HUES64 (cell line): Measurements from ENCODE around the gene GRK6.
A peak's percentile ranks its signal among the peaks of the same experiment; 100 is the strongest.

ENCODE experiments used
- H3K27ac ChIP-seq: 2 replicates; pipeline ENCODE4 v1.7.0; 2013; ENCODE audit warnings: low read depth, low read length, inconsistent platforms
- H3K27me3 ChIP-seq: 2 replicates; pipeline ENCODE4 v1.6.1; 2013; ENCODE audit warnings: mild to moderate bottlenecking, low read length; ENCODE audit not compliant: insufficient read depth
- H3K36me3 ChIP-seq: 2 replicates; pipeline ENCODE4 v1.6.1; 2013; ENCODE audit warnings: mild to moderate bottlenecking, low read length; ENCODE audit not compliant: insufficient read depth
- H3K4me1 ChIP-seq: 2 replicates; pipeline ENCODE4 v1.6.1; 2013; ENCODE audit warnings: mild to moderate bottlenecking, low read length, moderate library complexity; ENCODE audit not compliant: insufficient read depth
- H3K4me3 ChIP-seq: 2 replicates; pipeline ENCODE4 v1.5.1; 2013; ENCODE audit warnings: mild to moderate bottlenecking, low read length, moderate library complexity
- H3K9ac ChIP-seq: 2 replicates; pipeline ENCODE4 v1.6.1; 2013; ENCODE audit warnings: mild to moderate bottlenecking, low read depth, low read length
- H3K9me3 ChIP-seq: 2 replicates; pipeline ENCODE4 v1.6.1; 2013; ENCODE audit warnings: low read depth, low read length; ENCODE audit not compliant: insufficient read depth
- WGBS: fragments of 150-250, 120-280 bp; methylation state at CpG from one replicate; pipeline ENCODE4 v1.1.7; 2013; ENCODE audit warnings: missing lambda C conversion rate; 5-methylcytosine and 5-hydroxymethylcytosine counted together

GRK6 gene

GRCh38 chr5:177452688-177453638 lies 26.5 kb downstream of the GRK6 start:
- H3K9ac ChIP-seq = no peak overlapping the region; the same call in 1 of the 2 replicates
- H3K27me3 ChIP-seq = peaks cover 8% of the 10 kb centered on the region; the same call in 1 of the 2 replicates
- WGBS = 90% methylated on average over 16 of the region's 17 CpGs
- no peak overlapping the region for H3K27ac ChIP-seq
- H3K4me3 ChIP-seq = no peak overlapping the region; the same call in 1 of the 2 replicates
- peaks cover 26% of the 10 kb centered on the region for H3K4me1 ChIP-seq
- peaks cover 11% of the 10 kb centered on the region for H3K36me3 ChIP-seq
- no peaks in the 10 kb centered on the region for H3K9me3 ChIP-seq

GRCh38 chr5:177453852-177454396 lies 27.4 kb downstream of the GRK6 start:
- peak overlapping the region; percentile 55; the same call in 1 of the 2 replicates for H3K27ac ChIP-seq
- WGBS = 13% methylated on average over 27 of the region's 31 CpGs
- H3K4me1 ChIP-seq = peaks cover 22% of the 10 kb centered on the region; the same call in 1 of the 2 replicates
- peaks cover 20% of the 10 kb centered on the region for H3K36me3 ChIP-seq
- H3K27me3 ChIP-seq = peaks cover 8% of the 10 kb centered on the region; the same call in 1 of the 2 replicates
- H3K9me3 ChIP-seq = no peaks in the 10 kb centered on the region
- peak overlapping the region; percentile 64 for H3K4me3 ChIP-seq
- peak overlapping the region; percentile 81 for H3K9ac ChIP-seq

GRCh38 chr5:177454397-177455035 lies 28.0 kb downstream of the GRK6 start:
- WGBS = under 1% methylated on average over 84 of the region's 84 CpGs
- no peaks in the 10 kb centered on the region for H3K9me3 ChIP-seq
- peaks cover 26% of the 10 kb centered on the region for H3K36me3 ChIP-seq
- H3K27me3 ChIP-seq = peaks cover 8% of the 10 kb centered on the region; the same call in 1 of the 2 replicates
- H3K4me1 ChIP-seq = peaks cover 22% of the 10 kb centered on the region; the same call in 1 of the 2 replicates
- H3K9ac ChIP-seq = peak overlapping the region; percentile 88
- H3K4me3 ChIP-seq = peak overlapping the region; percentile 64
- H3K27ac ChIP-seq = peak overlapping the region; percentile 87; the same call in 1 of the 2 replicates

- H3K27ac ChIP-seq = peak overlapping the region; percentile 87
- under 1% methylated on average over 80 of the region's 80 CpGs for WGBS
- H3K4me1 ChIP-seq = peaks cover 22% of the 10 kb centered on the region; the same call in 1 of the 2 replicates
- no peaks in the 10 kb centered on the region for H3K9me3 ChIP-seq
- H3K27me3 ChIP-seq = peaks cover 8% of the 10 kb centered on the region; the same call in 1 of the 2 replicates
- peak overlapping the region; percentile 64 for H3K4me3 ChIP-seq
- peak overlapping the region; percentile 88 for H3K9ac ChIP-seq
- peaks cover 32% of the 10 kb centered on the region for H3K36me3 ChIP-seq
These were observed 28.7 kb downstream of the GRK6 start for GRCh38 chr5:177455036-177455660.

GRCh38 chr5:177455661-177456590 lies 29.4 kb downstream of the GRK6 start:
- 4% methylated on average over 76 of the region's 76 CpGs for WGBS
- H3K27ac ChIP-seq = peak overlapping the region; percentile 87
- peaks cover 8% of the 10 kb centered on the region; the same call in 1 of the 2 replicates for H3K27me3 ChIP-seq
- H3K36me3 ChIP-seq = peaks cover 38% of the 10 kb centered on the region
- H3K4me3 ChIP-seq = peak overlapping the region; percentile 64
- peak overlapping the region; percentile 88 for H3K9ac ChIP-seq
- H3K4me1 ChIP-seq = peaks cover 22% of the 10 kb centered on the region; the same call in 1 of the 2 replicates
- no peaks in the 10 kb centered on the region for H3K9me3 ChIP-seq

GRCh38 chr5:177456591-177456964 lies 30.1 kb downstream of the GRK6 start:
- Histone ChIP-seq H3K27me3 (peaks cover 8% of the 10 kb centered on the region; the same call in 1 of the 2 replicates), H3K9ac (no peak overlapping the region)
- WGBS = 68% methylated on average over 10 of the region's 12 CpGs

GRCh38 chr5:177456976-177457851 lies 30.7 kb downstream of the GRK6 start:
- peak overlapping the region; percentile 63; the same call in 1 of the 2 replicates for H3K27ac ChIP-seq
- H3K9me3 ChIP-seq = no peaks in the 10 kb centered on the region
- peaks cover 8% of the 10 kb centered on the region; the same call in 1 of the 2 replicates for H3K27me3 ChIP-seq
- 84% methylated on average over 19 of the region's 24 CpGs for WGBS
- H3K4me3 ChIP-seq = no peak overlapping the region
- no peak overlapping the region for H3K9ac ChIP-seq
- peaks cover 22% of the 10 kb centered on the region; the same call in 1 of the 2 replicates for H3K4me1 ChIP-seq
- peaks cover 48% of the 10 kb centered on the region for H3K36me3 ChIP-seq

More at GRCh38 chr5:177456591-177456964, 30.1 kb downstream of the GRK6 start:
- Histone ChIP-seq H3K36me3 (peaks cover 41% of the 10 kb centered on the region), H3K9me3 (no peaks in the 10 kb centered on the region), H3K27ac (peak overlapping the region; percentile 35; the same call in 1 of the 2 replicates), H3K4me3 (no peak overlapping the region), H3K4me1 (peaks cover 22% of the 10 kb centered on the region; the same call in 1 of the 2 replicates)

GRCh38 chr5:177457852-177458681 lies 31.6 kb downstream of the GRK6 start:
- Histone ChIP-seq H3K27me3 (peaks cover 8% of the 10 kb centered on the region; the same call in 1 of the 2 replicates), H3K27ac (peak overlapping the region; percentile 58; the same call in 1 of the 2 replicates), H3K4me1 (peaks cover 19% of the 10 kb centered on the region; the same call in 1 of the 2 replicates), H3K36me3 (peaks cover 55% of the 10 kb centered on the region), H3K9me3 (no peaks in the 10 kb centered on the region), H3K4me3 (no peak overlapping the region), H3K9ac (no peak overlapping the region)
- WGBS = 87% methylated on average over 20 of the region's 20 CpGs
